Measurements from ENCODE around the gene LBX1.
A peak's percentile ranks its signal among the peaks of the same experiment; 100 is the strongest.

LBX1 gene

GRCh38 chr10:101229266-101230182 is at the start of gene LBX1:
LBX1 (minus strand) TSS chr10:101229463; CDS start chr10:101228815, 648 bp downstream.
- no peak for DNase-seq (ENCODE audit: low read depth in 2 of 2)

GRCh38 chr10:101273741-101274140 is 44.5 kb upstream of the LBX1 start:
- DNase-seq (ENCODE audit: low read depth in 2 of 2) = no peak

- DNase-seq (ENCODE audit: low read depth in 2 of 2) = no peak
These were observed 44.1 kb upstream of the LBX1 start for GRCh38 chr10:101273330-101273729.

- DNase-seq (ENCODE audit: low read depth in 2 of 2) = peak; percentile 41 to 49
These were observed 43.1 kb upstream of the LBX1 start for GRCh38 chr10:101272229-101272868.

- no peak for DNase-seq (ENCODE audit: low read depth in 2 of 2)
These were observed 41.5 kb upstream of the LBX1 start for GRCh38 chr10:101270763-101271162.

- DNase-seq (ENCODE audit: low read depth in 2 of 2) = no peak
These were observed 38.5 kb upstream of the LBX1 start for GRCh38 chr10:101267776-101268175.

GRCh38 chr10:101267290-101267680 is 38.0 kb upstream of the LBX1 start:
- no peak for DNase-seq (ENCODE audit: low read depth in 2 of 2)

GRCh38 chr10:101266381-101267289 is 37.4 kb upstream of the LBX1 start:
- no peak for DNase-seq (ENCODE audit: low read depth in 2 of 2)

- DNase-seq (ENCODE audit: low read depth in 2 of 2) = no peak
These were observed 34.0 kb upstream of the LBX1 start for GRCh38 chr10:101263150-101263752.

GRCh38 chr10:101262147-101262546 is 32.9 kb upstream of the LBX1 start:
- DNase-seq (ENCODE audit: low read depth in 2 of 2) = no peak

GRCh38 chr10:101261702-101262101 is 32.4 kb upstream of the LBX1 start:
- no peak for DNase-seq (ENCODE audit: low read depth in 2 of 2)

- DNase-seq (ENCODE audit: low read depth in 2 of 2) = no peak
These were observed 31.7 kb upstream of the LBX1 start for GRCh38 chr10:101260764-101261481.

- DNase-seq (ENCODE audit: low read depth in 2 of 2) = no peak
These were observed 29.1 kb upstream of the LBX1 start for GRCh38 chr10:101258179-101258885.

- no peak for DNase-seq (ENCODE audit: low read depth in 2 of 2)
These were observed 28.2 kb upstream of the LBX1 start for GRCh38 chr10:101257491-101257890.

- DNase-seq (ENCODE audit: low read depth in 2 of 2) = no peak
These were observed 27.8 kb upstream of the LBX1 start for GRCh38 chr10:101257084-101257483.

GRCh38 chr10:101256387-101256786 is 27.1 kb upstream of the LBX1 start:
- no peak for DNase-seq (ENCODE audit: low read depth in 2 of 2)

GRCh38 chr10:101250136-101250535 is 20.9 kb upstream of the LBX1 start:
- no peak for DNase-seq (ENCODE audit: low read depth in 2 of 2)

GRCh38 chr10:101249171-101249581 is 19.9 kb upstream of the LBX1 start:
- DNase-seq (ENCODE audit: low read depth in 2 of 2) = no peak

- DNase-seq (ENCODE audit: low read depth in 2 of 2) = no peak
These were observed 17.4 kb upstream of the LBX1 start for GRCh38 chr10:101246639-101247038.

- DNase-seq (ENCODE audit: low read depth in 2 of 2) = no peak
These were observed 15.2 kb upstream of the LBX1 start for GRCh38 chr10:101244321-101245050.
